ENCODE data around the gene MIGA1. TPM values are rescaled to one million over a fixed set of nuclear protein-coding genes. Genes with fewer than 3 reads are reported as not detected.

The MIGA1 gene
- total RNA-seq, 2 experiments from 2014 or later = 12.2 to 15.8 TPM

GRCh38 chr1:77831976-77832711 is 52.7 kb downstream of the MIGA1 start:
- H3K9me3 ChIP-seq (ENCODE audit: control insufficient read depth in 1 of 2, insufficient read depth in 1 of 2, low read length in 2 of 2) = no peaks in the 10 kb centered on the region
- Mint-ChIP-seq H3K4me1 (ENCODE audit: low read depth) (peaks cover 10% of the 10 kb centered on the region), H3K4me3 (no peak overlapping the region), H3K9me3 (no peaks in the 10 kb centered on the region), H3K27ac (no peak overlapping the region), H3K36me3 (ENCODE audit: low read depth) (peaks cover 79% of the 10 kb centered on the region), H3K27me3 (no peaks in the 10 kb centered on the region)
- no peak for TF ChIP-seq CTCF (IDR thresholded peaks at IDR 0.05)
- H3K36me3 ChIP-seq (ENCODE audit: insufficient read depth, low read length) = peaks cover 26% of the 10 kb centered on the region
- ChIA-PET CTCF (no interaction called here), POLR2A (no interaction called here)
- no peak overlapping the region for H3K4me3 ChIP-seq (ENCODE audit: low read length)
- ATAC-seq (ENCODE audit: poor library complexity) (no peak), DNase-seq (no peak)
- H3K27me3 ChIP-seq (ENCODE audit: control insufficient read depth in 1 of 2, insufficient read depth in 2 of 2, low read length in 2 of 2) = no peaks in the 10 kb centered on the region
- no peaks in the 10 kb centered on the region for H3K4me1 ChIP-seq (ENCODE audit: insufficient read depth, low read length)
- intact Hi-C loops (cut with DNase I, micrococcal nuclease) = no loop called here
- no peak overlapping the region for H3K27ac ChIP-seq (ENCODE audit: low read depth in 1 of 2, low read length in 2 of 2)

- no peak for TF ChIP-seq CTCF (IDR thresholded peaks at IDR 0.05)
- DNase-seq = no peak
- H3K4me3 ChIP-seq (ENCODE audit: low read length) = no peak overlapping the region
- Mint-ChIP-seq H3K36me3 (ENCODE audit: low read depth) (peaks cover 79% of the 10 kb centered on the region), H3K27me3 (no peaks in the 10 kb centered on the region), H3K4me1 (ENCODE audit: low read depth) (peaks cover 10% of the 10 kb centered on the region), H3K4me3 (no peak overlapping the region), H3K9me3 (no peaks in the 10 kb centered on the region), H3K27ac (no peak overlapping the region)
- no peaks in the 10 kb centered on the region for H3K27me3 ChIP-seq (ENCODE audit: control insufficient read depth in 1 of 2, insufficient read depth in 2 of 2, low read length in 2 of 2)
- no peaks in the 10 kb centered on the region for H3K4me1 ChIP-seq (ENCODE audit: insufficient read depth, low read length)
- no peak overlapping the region for H3K27ac ChIP-seq (ENCODE audit: low read depth in 1 of 2, low read length in 2 of 2)
- no peaks in the 10 kb centered on the region for H3K9me3 ChIP-seq (ENCODE audit: control insufficient read depth in 1 of 2, insufficient read depth in 1 of 2, low read length in 2 of 2)
- peaks cover 26% of the 10 kb centered on the region for H3K36me3 ChIP-seq (ENCODE audit: insufficient read depth, low read length)
- ChIA-PET CTCF (no interaction called here), POLR2A (no interaction called here)
- intact Hi-C loops (cut with DNase I, micrococcal nuclease) = no loop called here
- ATAC-seq (ENCODE audit: poor library complexity) = no peak
Measured at GRCh38 chr1:77832901-77833300, 53.5 kb downstream of the MIGA1 start.

GRCh38 chr1:77833521-77834100 is 54.2 kb downstream of the MIGA1 start:
- Mint-ChIP-seq H3K27me3 (no peaks in the 10 kb centered on the region), H3K27ac (no peak overlapping the region), H3K4me1 (ENCODE audit: low read depth) (peaks cover 10% of the 10 kb centered on the region), H3K36me3 (ENCODE audit: low read depth) (peaks cover 75% of the 10 kb centered on the region), H3K9me3 (no peaks in the 10 kb centered on the region), H3K4me3 (no peak overlapping the region)
- H3K27me3 ChIP-seq (ENCODE audit: control insufficient read depth in 1 of 2, insufficient read depth in 2 of 2, low read length in 2 of 2) = no peaks in the 10 kb centered on the region
- H3K9me3 ChIP-seq (ENCODE audit: control insufficient read depth in 1 of 2, insufficient read depth in 1 of 2, low read length in 2 of 2) = no peaks in the 10 kb centered on the region
- no peaks in the 10 kb centered on the region for H3K4me1 ChIP-seq (ENCODE audit: insufficient read depth, low read length)
- H3K4me3 ChIP-seq (ENCODE audit: low read length) = no peak overlapping the region
- CTCF ChIA-PET = no interaction called here
- intact Hi-C loops (cut with DNase I, micrococcal nuclease) = no loop called here
- POLR2A ChIA-PET = no interaction called here
- DNase-seq (no peak), ATAC-seq (ENCODE audit: poor library complexity) (no peak)
- H3K27ac ChIP-seq (ENCODE audit: low read depth in 1 of 2, low read length in 2 of 2) = no peak overlapping the region
- no peak for TF ChIP-seq CTCF (IDR thresholded peaks at IDR 0.05)
- peaks cover 26% of the 10 kb centered on the region for H3K36me3 ChIP-seq (ENCODE audit: insufficient read depth, low read length)

Data from CD4-positive, alpha-beta T cell (primary cell).